ENCODE results near the gene NUAK2.
"Not testable (repeated sequence)": the region's sequence is repeated elsewhere in the genome, so short reads cannot be mapped to it uniquely, and the experiment has no call there.

DNA sequence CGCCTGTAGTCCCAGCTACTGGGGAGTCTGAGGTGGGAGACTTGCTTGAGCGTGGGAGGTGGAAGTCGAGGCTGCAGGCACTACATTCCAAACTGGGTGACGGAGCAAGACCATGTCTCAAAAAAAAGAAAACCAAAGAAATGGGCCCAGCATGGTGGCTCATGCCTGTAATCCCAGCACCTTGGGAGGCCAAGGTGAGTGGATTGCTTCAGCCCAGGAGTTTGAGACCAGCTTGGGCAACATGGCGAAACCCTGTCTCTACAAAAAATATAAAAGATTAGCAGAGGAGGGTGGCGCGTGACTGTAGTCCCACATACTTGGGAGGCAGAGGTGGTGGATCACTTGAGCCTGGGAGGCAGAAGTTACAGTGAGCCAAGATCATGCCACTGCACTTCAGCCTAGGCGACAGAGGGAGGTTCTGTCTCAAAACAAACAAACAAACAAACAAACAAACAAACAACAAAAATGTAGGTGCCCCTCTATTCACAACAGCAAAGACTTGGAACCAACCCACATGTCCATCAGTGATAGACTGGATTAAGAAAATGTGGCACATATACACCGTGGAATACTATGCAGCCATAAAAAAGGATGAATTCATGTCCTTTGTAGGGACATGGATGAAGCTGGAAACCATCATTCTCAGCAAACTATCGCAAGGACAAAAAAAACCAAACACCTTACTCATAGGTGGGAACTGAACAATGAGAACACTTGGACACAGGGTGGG lies 40.7 kb downstream of the NUAK2 start:
- TF ChIP-seq, protein P1, sequence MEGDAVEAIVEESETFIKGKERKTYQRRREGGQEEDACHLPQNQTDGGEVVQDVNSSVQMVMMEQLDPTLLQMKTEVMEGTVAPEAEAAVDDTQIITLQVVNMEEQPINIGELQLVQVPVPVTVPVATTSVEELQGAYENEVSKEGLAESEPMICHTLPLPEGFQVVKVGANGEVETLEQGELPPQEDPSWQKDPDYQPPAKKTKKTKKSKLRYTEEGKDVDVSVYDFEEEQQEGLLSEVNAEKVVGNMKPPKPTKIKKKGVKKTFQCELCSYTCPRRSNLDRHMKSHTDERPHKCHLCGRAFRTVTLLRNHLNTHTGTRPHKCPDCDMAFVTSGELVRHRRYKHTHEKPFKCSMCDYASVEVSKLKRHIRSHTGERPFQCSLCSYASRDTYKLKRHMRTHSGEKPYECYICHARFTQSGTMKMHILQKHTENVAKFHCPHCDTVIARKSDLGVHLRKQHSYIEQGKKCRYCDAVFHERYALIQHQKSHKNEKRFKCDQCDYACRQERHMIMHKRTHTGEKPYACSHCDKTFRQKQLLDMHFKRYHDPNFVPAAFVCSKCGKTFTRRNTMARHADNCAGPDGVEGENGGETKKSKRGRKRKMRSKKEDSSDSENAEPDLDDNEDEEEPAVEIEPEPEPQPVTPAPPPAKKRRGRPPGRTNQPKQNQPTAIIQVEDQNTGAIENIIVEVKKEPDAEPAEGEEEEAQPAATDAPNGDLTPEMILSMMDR (IDR thresholded peaks at IDR 0.05): not testable (repeated sequence)
- not testable (repeated sequence) for TF ChIP-seq POLR2A (IDR thresholded peaks at IDR 0.05)
